Measurements from ENCODE around the gene APLF. TPM values are rescaled to one million over a fixed set of nuclear protein-coding genes. Genes with fewer than 3 reads are reported as not detected.

APLF gene
- total and polyA plus RNA-seq, 2 of the 8 experiments (the other 6 are each of a cell fraction or from before 2014, with no cell fraction given) = 4.4 to 7.3 TPM

- WGBS, 2 experiments (ENCODE audit: extremely low coverage in 1 of 2, insufficient coverage in 1 of 2, insufficient read length in 1 of 2, insufficient replicate concordance in 2 of 2, low coverage in 1 of 2, low lambda C conversion rate in 2 of 2, missing lambda C conversion rate in 1 of 2) = 100% methylated on average over 1 of the region's 1 CpG; no CpG with 5 or more reads in 1 of the 2 experiments
- CTCF ChIA-PET (ENCODE audit: partially characterized antibody) = interaction anchor here (5.8 kb wide), 1 partner anchor 10 kb away, joined by 39 read pairs; no protein-coding TSS in a partner anchor
Measured at GRCh38 chr2:68605939-68606338, 138.6 kb downstream of the APLF start.

More at GRCh38 chr2:68605939-68606338, 138.6 kb downstream of the APLF start:
- Histone ChIP-seq H3K4me1 (replicated peaks in 1 of 4; ENCODE audit: control insufficient read depth in 3 of 4, insufficient read depth in 4 of 4, low read length in 3 of 4) (no peaks in the 10 kb centered on the region), H4K91ac (replicated peaks; ENCODE audit: insufficient read length, low read length) (no peak overlapping the region), H2BK20ac (ENCODE audit: low read length) (no peak overlapping the region), H3K9ac (replicated peaks in 1 of 4; ENCODE audit: extremely low read depth in 1 of 4, low read depth in 3 of 4, low read length in 3 of 4) (no peak overlapping the region), H3K4ac (replicated peaks; ENCODE audit: insufficient read length, low read depth, low read length) (no peak overlapping the region), H3K79me1 (ENCODE audit: low read depth, low read length) (no peaks in the 10 kb centered on the region), H2AK5ac (ENCODE audit: low read depth, low read length) (no peak overlapping the region), H3K56ac (replicated peaks; ENCODE audit: insufficient read length, low read depth, low read length) (no peak overlapping the region), H3K79me2 (ENCODE audit: control insufficient read depth in 1 of 2, insufficient read depth in 2 of 2, low read length in 2 of 2) (no peaks in the 10 kb centered on the region), H3K23ac (ENCODE audit: insufficient read length) (no peak overlapping the region), H4K5ac (ENCODE audit: insufficient read length, low read depth, low read length) (no peak overlapping the region), H3K36me3 (ENCODE audit: control insufficient read depth in 2 of 4, insufficient read depth in 4 of 4, low read length in 3 of 4) (no peaks in the 10 kb centered on the region), H4K20me1 (replicated peaks in 1 of 2; ENCODE audit: control insufficient read depth in 1 of 2, insufficient read depth in 2 of 2, low read length in 2 of 2) (no peaks in the 10 kb centered on the region), H2BK15ac (ENCODE audit: low read length) (no peak overlapping the region), H3K14ac (ENCODE audit: insufficient read length) (no peak overlapping the region), H3K4me2 (ENCODE audit: insufficient read depth in 1 of 2, low read depth in 2 of 2, low read length in 2 of 2) (no peak overlapping the region), H2BK120ac (replicated peaks; ENCODE audit: low read depth, low read length) (no peak overlapping the region), H3K23me2 (ENCODE audit: low read depth, low read length) (no peaks in the 10 kb centered on the region; the same call in 1 of the 2 replicates), H3K4me3 (ENCODE audit: extremely low read depth in 1 of 4, insufficient read depth in 2 of 4, low read depth in 3 of 4, low read length in 4 of 4) (no peak overlapping the region), H3K27ac (ENCODE audit: low read depth, low read length) (no peak overlapping the region), H3K18ac (ENCODE audit: extremely low read depth, low read length) (no peak overlapping the region), H4K8ac (ENCODE audit: extremely low read depth, insufficient read depth, low read length) (no peak overlapping the region), H3K9me3 (ENCODE audit: insufficient read depth in 2 of 2, low read depth in 1 of 2, low read length in 1 of 2) (peaks cover 3 to 7% of the 10 kb centered on the region in 2 experiments; a peak in 2 of 4 replicates), H3K27me3 (replicated peaks in 1 of 4; ENCODE audit: control insufficient read depth in 3 of 4, extremely low read depth in 1 of 4, insufficient read depth in 3 of 4, low read length in 3 of 4) (no peaks in the 10 kb centered on the region), H2BK5ac (ENCODE audit: low read depth, low read length) (no peak overlapping the region), H2AFZ (ENCODE audit: low read length) (no peak overlapping the region), H2BK12ac (ENCODE audit: low read depth, low read length) (no peak overlapping the region)
- FAIRE-seq = no peak
- no peak for DNase-seq (ENCODE audit: low read depth in 1 of 2, low spot score in 2 of 2)
- TF ChIP-seq EGR1 (IDR thresholded peaks at IDR 0.05; ENCODE audit: borderline replicate concordance, low read depth, low read length) (no peak), ATF3 (IDR thresholded peaks at IDR 0.05; ENCODE audit: insufficient read depth, low read depth, low read length) (no peak), POLR2AphosphoS5 (IDR thresholded peaks at IDR 0.05; ENCODE audit: low read depth, low read length) (no peak), RNF2 (IDR thresholded peaks at IDR 0.05; ENCODE audit: borderline replicate concordance, low read depth, low read length, missing control alignments, poor library complexity, severe bottlenecking) (no peak), CREB1 (IDR thresholded peaks at IDR 0.05) (no peak), POLR2A (IDR thresholded peaks at IDR 0.05; ENCODE audit: control extremely low read depth in 1 of 2, low read depth in 2 of 2, low read length in 2 of 2) (no peak), RBBP5 (IDR thresholded peaks at IDR 0.05; ENCODE audit: borderline replicate concordance, low read depth, low read length) (no peak), HDAC2 (IDR thresholded peaks at IDR 0.05; ENCODE audit: borderline replicate concordance in 1 of 2, low read depth in 2 of 2, low read length in 2 of 2) (no peak), KDM5A (IDR thresholded peaks at IDR 0.05; ENCODE audit: low read length) (no peak), CBX8 (IDR thresholded peaks at IDR 0.05; ENCODE audit: borderline replicate concordance, low read depth, low read length) (no peak)
- POLR2A ChIA-PET (ENCODE audit: partially characterized antibody) = interaction anchor here (1.2 kb wide), 1 partner anchor 138 kb away, joined by 3 read pairs; the partner anchor contains the start of gene APLF
